HEK293 (cell line): ENCODE data around the gene GATC.

Source experiments
- ZBTB48 ChIP-seq: fragments of 450-650 bp; formaldehyde crosslinking; IDR thresholded peaks from 2 replicates; pipeline ENCODE4 v1.5.1; 2016; ENCODE audit warnings: missing biosample characterization, missing genetic modification characterization
- ZNF76 ChIP-seq: fragments of 450-650 bp; formaldehyde crosslinking; IDR thresholded peaks from 2 replicates; pipeline ENCODE4; 2016; ENCODE audit warnings: low read depth, missing biosample characterization, missing genetic modification characterization, borderline replicate concordance

GRCh38 chr12:120497524-120498150 is 51.4 kb downstream of the GATC start:
- TF ChIP-seq ZNF76 (no peak), ZBTB48 (tag by site-specific recombination) (no peak)
